ENCODE measurements around the gene PPM1H.
A peak's percentile ranks its signal among the peaks of the same experiment; 100 is the strongest.

Gene PPM1H

DNA sequence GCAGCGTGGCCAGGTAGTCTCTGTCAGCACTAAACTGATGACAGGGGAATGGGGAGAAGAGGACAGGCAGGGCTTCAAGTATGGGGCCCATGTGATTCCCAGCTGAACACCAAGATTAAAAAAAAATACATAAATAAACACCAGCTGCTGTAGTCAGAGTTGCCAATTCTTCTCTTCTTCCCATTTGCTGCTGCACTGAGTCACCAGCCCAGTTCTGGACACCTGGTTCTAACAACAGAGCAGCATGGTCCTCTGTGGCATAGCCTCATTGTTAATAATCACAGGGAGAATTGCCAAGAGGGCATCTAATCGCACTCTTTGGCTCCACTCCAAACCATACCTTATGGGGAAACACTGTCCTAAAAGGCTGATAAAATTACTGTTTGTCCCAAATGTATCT is 15.1 kb downstream of the PPM1H start:
- Histone ChIP-seq H3K27me3 (ENCODE audit: control insufficient read depth, insufficient read depth, low read length) (no peaks in the 10 kb centered on the region), H3K9me3 (ENCODE audit: control insufficient read depth, insufficient read depth, low read length) (no peaks in the 10 kb centered on the region), H3K36me3 (ENCODE audit: control insufficient read depth, insufficient read depth, low read length) (0 out of 2 replicates have a peak, but pooled peaks cover 4% of the 10 kb centered on the region), H3K27ac (ENCODE audit: low read depth, low read length) (no peak overlapping the region), H3K4me3 (ENCODE audit: low read depth, low read length) (no peak overlapping the region), H3K9ac (ENCODE audit: low read depth, low read length) (no peak overlapping the region), H3K4me1 (ENCODE audit: control insufficient read depth, insufficient read depth, low read length) (peaks cover 42% of the 10 kb centered on the region)

DNA sequence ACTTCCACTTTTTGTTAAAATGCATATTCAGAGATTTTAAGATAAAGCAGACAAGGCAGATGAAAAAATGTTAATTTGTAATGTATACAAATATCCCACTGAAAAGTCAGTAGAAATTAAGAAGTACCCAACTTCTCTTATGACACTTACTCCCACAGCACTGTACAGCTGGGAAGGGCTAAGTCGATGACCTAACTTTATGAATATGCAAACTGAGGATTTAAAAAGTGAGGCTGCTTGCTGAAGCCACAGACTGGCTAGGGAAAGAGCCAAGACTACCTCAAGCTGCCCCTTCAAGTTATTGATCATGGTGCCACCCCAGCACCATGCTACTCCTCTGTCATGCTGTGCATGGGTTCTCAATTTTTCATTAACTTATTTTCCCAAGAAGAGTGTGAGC is 17.0 kb downstream of the PPM1H start:
- H3K4me3 ChIP-seq (ENCODE audit: low read depth, low read length): no peak overlapping the region
- peaks cover 56% of the 10 kb centered on the region for H3K4me1 ChIP-seq (ENCODE audit: control insufficient read depth, insufficient read depth, low read length)
- no peak overlapping the region for H3K27ac ChIP-seq (ENCODE audit: low read depth, low read length)

DNA sequence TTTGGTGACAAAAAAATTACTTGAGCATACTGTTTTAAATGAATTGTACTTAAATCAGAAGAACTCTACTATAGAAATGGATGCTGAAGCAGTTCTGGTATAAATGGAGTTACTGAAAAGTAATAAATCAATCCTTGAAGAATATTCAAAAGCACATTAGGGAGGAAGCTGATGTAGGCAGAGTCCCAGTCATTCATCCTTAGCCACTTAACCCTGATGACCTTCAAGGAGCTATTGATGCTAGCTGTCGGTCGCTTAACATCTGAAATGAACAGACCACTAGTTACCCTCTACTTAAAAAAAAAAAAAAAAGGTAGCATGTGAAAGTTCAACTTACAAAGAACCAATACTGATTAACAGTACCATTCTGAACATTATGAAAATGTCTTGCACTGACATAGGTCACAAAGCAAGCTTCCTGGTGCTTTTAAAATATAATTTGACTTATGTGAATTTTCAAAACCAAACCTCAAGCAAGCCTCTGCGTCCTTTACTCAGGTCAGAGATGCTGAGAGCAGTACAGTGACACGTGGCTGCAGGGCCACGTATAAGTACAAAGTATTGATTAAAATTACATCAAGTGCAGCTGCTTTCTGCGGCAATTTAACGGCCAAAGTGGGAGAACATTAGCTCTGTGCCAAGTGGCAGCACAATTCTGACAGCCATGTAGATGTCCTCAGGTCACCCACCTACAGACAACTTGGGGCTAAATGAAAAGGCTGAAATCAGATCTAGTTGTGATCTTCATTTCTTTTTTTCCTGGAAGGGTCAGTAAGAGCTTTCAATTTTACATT is 18.1 kb downstream of the PPM1H start:
- H3K36me3 ChIP-seq (ENCODE audit: control insufficient read depth, insufficient read depth, low read length): 0 out of 2 replicates have a peak, but pooled peaks cover 4% of the 10 kb centered on the region

More for the DNA sequence above, 17.0 kb downstream of the PPM1H start:
- Histone ChIP-seq H3K27me3 (ENCODE audit: control insufficient read depth, insufficient read depth, low read length) (no peaks in the 10 kb centered on the region), H3K36me3 (ENCODE audit: control insufficient read depth, insufficient read depth, low read length) (0 out of 2 replicates have a peak, but pooled peaks cover 4% of the 10 kb centered on the region), H3K9ac (ENCODE audit: low read depth, low read length) (no peak overlapping the region), H3K9me3 (ENCODE audit: control insufficient read depth, insufficient read depth, low read length) (no peaks in the 10 kb centered on the region)

DNA sequence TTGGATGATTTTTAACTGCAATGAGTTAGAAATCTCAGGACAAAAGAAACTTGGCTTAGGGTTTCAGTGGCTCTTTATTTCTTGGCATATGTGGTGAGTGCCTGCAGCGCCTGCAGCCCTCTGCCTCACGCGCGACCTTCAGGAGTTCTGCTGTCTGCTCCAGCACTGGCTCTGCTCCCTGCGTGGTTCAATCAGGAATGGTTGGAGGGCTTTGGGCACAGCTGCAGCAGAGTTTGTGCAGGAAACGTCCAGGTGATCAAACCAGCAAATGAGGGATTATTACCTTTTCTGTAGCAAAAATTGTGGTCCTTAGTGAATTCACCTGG is 19.8 kb downstream of the PPM1H start:
- H3K4me3 ChIP-seq (ENCODE audit: low read depth, low read length): no peak overlapping the region
- H3K27ac ChIP-seq (ENCODE audit: low read depth, low read length): no peak overlapping the region
- 0 out of 2 replicates have a peak, but pooled peaks cover 4% of the 10 kb centered on the region for H3K36me3 ChIP-seq (ENCODE audit: control insufficient read depth, insufficient read depth, low read length)
- H3K4me1 ChIP-seq (ENCODE audit: control insufficient read depth, insufficient read depth, low read length): peaks cover 58% of the 10 kb centered on the region
- H3K9ac ChIP-seq (ENCODE audit: low read depth, low read length): no peak overlapping the region
- no peaks in the 10 kb centered on the region for H3K9me3 ChIP-seq (ENCODE audit: control insufficient read depth, insufficient read depth, low read length)
- no peaks in the 10 kb centered on the region for H3K27me3 ChIP-seq (ENCODE audit: control insufficient read depth, insufficient read depth, low read length)

More for the DNA sequence above, 18.1 kb downstream of the PPM1H start:
- Histone ChIP-seq H3K4me1 (ENCODE audit: control insufficient read depth, insufficient read depth, low read length) (peaks cover 51% of the 10 kb centered on the region), H3K27me3 (ENCODE audit: control insufficient read depth, insufficient read depth, low read length) (no peaks in the 10 kb centered on the region), H3K9ac (ENCODE audit: low read depth, low read length) (no peak overlapping the region), H3K9me3 (ENCODE audit: control insufficient read depth, insufficient read depth, low read length) (no peaks in the 10 kb centered on the region), H3K4me3 (ENCODE audit: low read depth, low read length) (no peak overlapping the region), H3K27ac (ENCODE audit: low read depth, low read length) (no peak overlapping the region)

DNA sequence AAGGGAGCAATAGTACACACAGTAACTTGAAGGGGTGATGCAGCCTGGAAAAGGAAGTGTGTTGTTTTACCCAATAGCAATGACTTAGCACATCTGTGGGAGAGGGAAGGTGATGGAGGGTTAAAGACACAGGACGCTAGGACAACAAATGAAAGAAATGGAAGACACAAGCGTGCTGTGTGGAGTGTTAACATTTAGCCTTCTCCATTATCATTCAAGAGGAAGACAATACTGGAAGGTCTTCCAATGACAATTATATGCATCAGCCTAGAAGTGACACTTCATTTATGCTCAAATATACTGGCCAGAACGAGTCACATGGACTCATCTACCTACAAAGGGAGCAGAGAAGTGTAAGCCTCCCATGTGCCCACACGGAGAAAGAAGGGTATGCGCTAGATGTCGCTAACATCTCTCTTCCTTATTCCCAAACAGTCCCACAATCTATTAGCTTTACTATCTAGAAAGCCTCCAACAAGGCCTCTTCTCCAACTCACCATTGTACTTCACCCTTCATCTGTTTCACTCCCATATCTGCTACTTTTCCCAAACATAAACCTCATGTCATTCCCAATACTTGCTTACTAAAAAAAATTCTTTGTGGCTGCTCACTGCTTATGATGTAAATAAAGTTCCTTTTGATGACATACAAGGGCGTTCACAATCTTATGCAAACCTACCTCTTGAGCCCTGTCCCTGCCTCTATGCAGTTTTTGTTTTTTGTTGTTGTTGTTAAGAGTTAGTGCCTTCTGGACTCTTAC is 20.3 kb downstream of the PPM1H start:
- 0 out of 2 replicates have a peak overlapping the region, but pooled peaks have one; percentile 4 for H3K4me3 ChIP-seq (ENCODE audit: low read depth, low read length)
- H3K9me3 ChIP-seq (ENCODE audit: control insufficient read depth, insufficient read depth, low read length): no peaks in the 10 kb centered on the region
- H3K27ac ChIP-seq (ENCODE audit: low read depth, low read length): peak overlapping the region; percentile 12
- H3K27me3 ChIP-seq (ENCODE audit: control insufficient read depth, insufficient read depth, low read length): no peaks in the 10 kb centered on the region
- 0 out of 2 replicates have a peak, but pooled peaks cover 4% of the 10 kb centered on the region for H3K36me3 ChIP-seq (ENCODE audit: control insufficient read depth, insufficient read depth, low read length)
- peaks cover 57% of the 10 kb centered on the region for H3K4me1 ChIP-seq (ENCODE audit: control insufficient read depth, insufficient read depth, low read length)
- 0 out of 2 replicates have a peak overlapping the region, but pooled peaks have one; percentile 15 for H3K9ac ChIP-seq (ENCODE audit: low read depth, low read length)

DNA sequence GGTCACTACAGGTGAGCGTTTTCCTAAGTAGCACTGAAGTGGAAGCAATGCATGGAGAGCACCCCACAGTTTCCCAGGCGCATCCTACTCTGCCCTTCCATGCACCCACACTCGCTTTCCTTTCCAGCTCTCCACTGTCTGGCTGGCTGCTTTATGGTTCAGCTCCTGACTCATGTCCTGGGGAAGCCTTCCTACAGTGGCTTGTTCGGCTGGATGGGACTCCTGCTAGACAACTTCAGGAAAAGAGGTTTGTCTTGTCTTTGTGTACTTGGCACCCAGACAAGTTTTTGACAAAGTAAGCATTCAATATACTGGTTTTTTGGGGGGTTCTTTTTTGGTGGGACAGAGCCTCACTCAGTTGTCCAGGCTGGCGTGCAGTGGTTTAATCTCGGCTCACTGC is 21.6 kb downstream of the PPM1H start:
- Histone ChIP-seq H3K4me1 (ENCODE audit: control insufficient read depth, insufficient read depth, low read length) (peaks cover 45% of the 10 kb centered on the region), H3K4me3 (ENCODE audit: low read depth, low read length) (no peak overlapping the region), H3K27me3 (ENCODE audit: control insufficient read depth, insufficient read depth, low read length) (no peaks in the 10 kb centered on the region), H3K36me3 (ENCODE audit: control insufficient read depth, insufficient read depth, low read length) (0 out of 2 replicates have a peak, but pooled peaks cover 4% of the 10 kb centered on the region), H3K9ac (ENCODE audit: low read depth, low read length) (no peak overlapping the region), H3K9me3 (ENCODE audit: control insufficient read depth, insufficient read depth, low read length) (no peaks in the 10 kb centered on the region), H3K27ac (ENCODE audit: low read depth, low read length) (no peak overlapping the region)

DNA sequence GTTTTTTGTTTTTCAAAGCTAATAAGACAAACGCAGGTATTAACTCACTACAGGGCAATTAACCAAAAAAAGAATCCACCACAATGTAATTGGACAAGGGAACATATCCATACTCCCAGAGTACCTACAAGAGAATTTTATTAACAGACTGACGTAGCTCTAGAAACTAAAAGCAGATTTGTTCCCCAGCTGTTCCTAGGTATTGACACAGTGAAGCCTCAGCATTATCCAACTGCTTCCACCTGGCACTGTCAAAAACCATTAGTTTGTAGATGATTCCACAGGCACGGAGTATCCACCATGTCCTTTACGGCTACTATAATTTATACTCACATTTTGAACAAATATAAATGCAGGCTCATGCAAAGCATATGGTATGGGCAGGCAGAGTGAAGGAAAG is 22.3 kb downstream of the PPM1H start:
- Histone ChIP-seq H3K4me3 (ENCODE audit: low read depth, low read length) (no peak overlapping the region), H3K4me1 (ENCODE audit: control insufficient read depth, insufficient read depth, low read length) (peaks cover 39% of the 10 kb centered on the region), H3K9me3 (ENCODE audit: control insufficient read depth, insufficient read depth, low read length) (no peaks in the 10 kb centered on the region)

DNA sequence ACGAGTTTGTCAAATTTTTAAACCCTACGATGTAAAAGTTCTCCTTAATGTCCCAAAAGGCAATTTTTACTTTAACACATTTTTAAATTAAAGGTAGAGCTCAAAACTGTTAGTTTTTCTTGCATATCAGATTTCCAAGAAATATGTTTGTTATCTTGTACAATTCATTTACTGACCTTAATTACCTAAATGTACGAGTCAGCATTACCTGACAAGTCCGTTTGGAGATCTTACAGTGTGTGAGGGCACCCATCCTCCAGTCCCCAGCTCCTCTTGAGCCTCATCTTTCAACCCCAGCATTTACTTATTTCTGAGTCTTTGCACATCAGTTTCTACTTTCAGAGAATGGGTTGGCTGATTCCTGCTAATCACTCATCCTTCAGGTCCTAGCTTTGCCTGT is 23.7 kb downstream of the PPM1H start:
- Histone ChIP-seq H3K36me3 (ENCODE audit: control insufficient read depth, insufficient read depth, low read length) (0 out of 2 replicates have a peak, but pooled peaks cover 4% of the 10 kb centered on the region), H3K9ac (ENCODE audit: low read depth, low read length) (no peak overlapping the region), H3K27me3 (ENCODE audit: control insufficient read depth, insufficient read depth, low read length) (no peaks in the 10 kb centered on the region), H3K27ac (ENCODE audit: low read depth, low read length) (no peak overlapping the region), H3K4me1 (ENCODE audit: control insufficient read depth, insufficient read depth, low read length) (peaks cover 33% of the 10 kb centered on the region), H3K9me3 (ENCODE audit: control insufficient read depth, insufficient read depth, low read length) (no peaks in the 10 kb centered on the region), H3K4me3 (ENCODE audit: low read depth, low read length) (no peak overlapping the region)

More for the DNA sequence above, 22.3 kb downstream of the PPM1H start:
- no peaks in the 10 kb centered on the region for H3K27me3 ChIP-seq (ENCODE audit: control insufficient read depth, insufficient read depth, low read length)
- no peak overlapping the region for H3K9ac ChIP-seq (ENCODE audit: low read depth, low read length)
- 0 out of 2 replicates have a peak, but pooled peaks cover 4% of the 10 kb centered on the region for H3K36me3 ChIP-seq (ENCODE audit: control insufficient read depth, insufficient read depth, low read length)
- H3K27ac ChIP-seq (ENCODE audit: low read depth, low read length): no peak overlapping the region

DNA sequence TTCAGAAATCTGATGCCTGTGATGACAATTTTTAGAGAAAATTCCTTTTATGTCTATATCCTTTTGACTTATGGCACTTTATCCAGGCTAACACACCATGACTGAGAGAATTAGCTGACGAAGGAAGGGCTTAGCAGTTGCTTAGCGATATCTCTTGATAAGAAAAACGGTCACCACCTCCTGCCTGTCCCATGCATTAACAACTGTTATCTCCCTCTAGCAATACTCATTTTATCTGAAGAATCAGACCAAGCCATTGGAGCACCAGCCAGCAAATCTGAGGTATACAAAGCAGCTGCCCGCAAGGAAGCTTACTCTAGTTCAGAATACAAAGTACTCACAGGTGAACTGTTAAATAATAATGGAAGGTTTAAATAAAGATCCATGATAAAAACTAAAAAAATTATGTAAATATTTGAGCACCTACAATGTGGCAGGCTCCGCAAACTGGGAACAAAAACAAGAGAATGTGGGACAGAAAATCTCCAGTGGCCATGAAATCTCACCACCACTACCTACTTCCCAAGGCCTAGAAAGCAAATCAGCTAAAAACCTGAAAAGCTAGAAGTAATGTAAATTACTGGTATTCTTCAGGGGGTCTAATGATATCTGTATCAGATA is 24.3 kb downstream of the PPM1H start:
- no peak overlapping the region for H3K27ac ChIP-seq (ENCODE audit: low read depth, low read length)

DNA sequence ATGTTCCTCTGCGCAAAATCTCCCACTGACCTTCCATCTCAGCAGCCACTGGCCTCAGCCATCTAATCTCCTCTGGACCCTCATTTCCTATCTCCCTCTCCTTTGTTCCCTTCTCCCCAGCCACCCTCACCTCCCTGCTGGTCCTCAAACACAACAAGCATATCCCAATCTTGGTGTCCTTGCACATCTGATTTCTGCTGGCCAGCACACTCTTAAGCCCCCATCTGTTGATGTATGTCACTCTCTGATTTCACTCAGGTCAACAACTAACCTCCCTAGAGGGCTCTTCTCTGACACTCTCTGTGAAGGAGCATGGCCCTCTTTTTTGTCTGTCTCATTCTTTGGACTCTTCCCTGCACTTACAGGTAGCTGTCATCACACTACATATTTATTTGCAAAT is 25.6 kb downstream of the PPM1H start:
- Histone ChIP-seq H3K9ac (ENCODE audit: low read depth, low read length) (no peak overlapping the region), H3K4me1 (ENCODE audit: control insufficient read depth, insufficient read depth, low read length) (peaks cover 17% of the 10 kb centered on the region), H3K9me3 (ENCODE audit: control insufficient read depth, insufficient read depth, low read length) (no peaks in the 10 kb centered on the region)

More for the DNA sequence above, 24.3 kb downstream of the PPM1H start:
- H3K36me3 ChIP-seq (ENCODE audit: control insufficient read depth, insufficient read depth, low read length): 0 out of 2 replicates have a peak, but pooled peaks cover 4% of the 10 kb centered on the region
- no peak overlapping the region for H3K9ac ChIP-seq (ENCODE audit: low read depth, low read length)
- no peaks in the 10 kb centered on the region for H3K27me3 ChIP-seq (ENCODE audit: control insufficient read depth, insufficient read depth, low read length)
- no peak overlapping the region for H3K4me3 ChIP-seq (ENCODE audit: low read depth, low read length)
- H3K4me1 ChIP-seq (ENCODE audit: control insufficient read depth, insufficient read depth, low read length): peaks cover 30% of the 10 kb centered on the region
- H3K9me3 ChIP-seq (ENCODE audit: control insufficient read depth, insufficient read depth, low read length): no peaks in the 10 kb centered on the region

More for the DNA sequence above, 25.6 kb downstream of the PPM1H start:
- H3K36me3 ChIP-seq (ENCODE audit: control insufficient read depth, insufficient read depth, low read length): no peaks in the 10 kb centered on the region
- no peak overlapping the region for H3K4me3 ChIP-seq (ENCODE audit: low read depth, low read length)
- no peak overlapping the region for H3K27ac ChIP-seq (ENCODE audit: low read depth, low read length)
- H3K27me3 ChIP-seq (ENCODE audit: control insufficient read depth, insufficient read depth, low read length): no peaks in the 10 kb centered on the region

Measured in HUES48 (cell line).